ENCODE measurements around the gene SKAP2. TPM values are rescaled to one million over a fixed set of nuclear protein-coding genes. Genes with fewer than 3 reads are reported as not detected.
"Not testable (repeated sequence)": the region's sequence is repeated elsewhere in the genome, so short reads cannot be mapped to it uniquely, and the experiment has no call there.

SKAP2 gene
- polyA plus RNA-seq, 1 donor (not counting 4 experiments of a cell fraction or from before 2014, with no cell fraction given) = 15.0 TPM

DNA sequence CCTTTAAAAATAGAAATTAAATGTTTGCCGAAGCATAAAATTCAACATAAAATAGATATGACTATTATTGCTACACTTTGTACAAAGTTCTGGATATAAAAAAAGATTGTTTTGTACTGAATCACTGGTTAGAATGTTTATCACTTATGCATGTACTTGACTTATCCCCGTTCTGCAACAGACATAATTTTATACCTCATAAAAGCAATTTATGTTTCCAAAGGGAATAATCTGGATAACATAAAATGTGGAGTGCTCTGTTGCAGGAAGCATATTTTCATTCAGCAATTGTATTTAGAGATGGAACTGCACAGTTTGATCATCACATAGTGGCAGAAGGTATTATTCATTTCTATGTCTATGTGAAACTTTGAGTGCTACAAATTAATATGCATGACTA is 21.5 kb downstream of the SKAP2 start:
- Histone ChIP-seq H3K36me3 (ENCODE audit: control insufficient read depth in 2 of 2, extremely low read depth in 1 of 2, insufficient read depth in 2 of 2, low read length in 2 of 2) (no peaks in the 10 kb centered on the region), H3K79me2 (ENCODE audit: control insufficient read depth, insufficient read depth, low read length) (no peaks in the 10 kb centered on the region), H3K4me1 (ENCODE audit: control insufficient read depth, extremely low read depth, insufficient read depth, low read length) (no peaks in the 10 kb centered on the region), H4K20me1 (ENCODE audit: control insufficient read depth, extremely low read depth, insufficient read depth, low read length) (no peaks in the 10 kb centered on the region), H3K9me1 (ENCODE audit: control insufficient read depth, extremely low read depth, insufficient read depth, low read length) (no peaks in the 10 kb centered on the region), H2AFZ (ENCODE audit: control insufficient read depth, low read length) (no peak overlapping the region), H3K27ac (ENCODE audit: control insufficient read depth, insufficient read depth, low read length) (no peak overlapping the region), H3K9me3 (ENCODE audit: control insufficient read depth, low read depth, low read length) (no peaks in the 10 kb centered on the region), H3K27me3 (ENCODE audit: control insufficient read depth, extremely low read depth, insufficient read depth, low read length) (no peaks in the 10 kb centered on the region), H3K9ac (ENCODE audit: control insufficient read depth, extremely low read depth, insufficient read depth, low read length) (no peak overlapping the region), H3K4me3 (ENCODE audit: control insufficient read depth in 2 of 3, extremely low read depth in 1 of 3, insufficient read depth in 2 of 3, low read depth in 1 of 3, low read length in 3 of 3) (no peak overlapping the region), H3K4me2 (ENCODE audit: control insufficient read depth, extremely low read depth, insufficient read depth, low read depth, low read length) (no peak overlapping the region)
- FAIRE-seq = no peak
- TF ChIP-seq EZH2 (IDR thresholded peaks at IDR 0.05; ENCODE audit: low read length) = no peak
- TF ChIP-seq, protein P1, sequence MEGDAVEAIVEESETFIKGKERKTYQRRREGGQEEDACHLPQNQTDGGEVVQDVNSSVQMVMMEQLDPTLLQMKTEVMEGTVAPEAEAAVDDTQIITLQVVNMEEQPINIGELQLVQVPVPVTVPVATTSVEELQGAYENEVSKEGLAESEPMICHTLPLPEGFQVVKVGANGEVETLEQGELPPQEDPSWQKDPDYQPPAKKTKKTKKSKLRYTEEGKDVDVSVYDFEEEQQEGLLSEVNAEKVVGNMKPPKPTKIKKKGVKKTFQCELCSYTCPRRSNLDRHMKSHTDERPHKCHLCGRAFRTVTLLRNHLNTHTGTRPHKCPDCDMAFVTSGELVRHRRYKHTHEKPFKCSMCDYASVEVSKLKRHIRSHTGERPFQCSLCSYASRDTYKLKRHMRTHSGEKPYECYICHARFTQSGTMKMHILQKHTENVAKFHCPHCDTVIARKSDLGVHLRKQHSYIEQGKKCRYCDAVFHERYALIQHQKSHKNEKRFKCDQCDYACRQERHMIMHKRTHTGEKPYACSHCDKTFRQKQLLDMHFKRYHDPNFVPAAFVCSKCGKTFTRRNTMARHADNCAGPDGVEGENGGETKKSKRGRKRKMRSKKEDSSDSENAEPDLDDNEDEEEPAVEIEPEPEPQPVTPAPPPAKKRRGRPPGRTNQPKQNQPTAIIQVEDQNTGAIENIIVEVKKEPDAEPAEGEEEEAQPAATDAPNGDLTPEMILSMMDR (optimal IDR thresholded peaks at IDR 0.05 in 1 of 3, IDR thresholded peaks at IDR 0.05 in 1 of 3, conservative IDR thresholded peaks at IDR 0.05 in 1 of 3; ENCODE audit: extremely low read depth in 1 of 3, insufficient read depth in 2 of 3, low read length in 3 of 3) = no peak
- dilution Hi-C loops (cut with MboI; ENCODE audit: extremely low pct_ligation_motif_present, low sequenced_read_pairs) = no loop called here
- no peak for DNase-seq (ENCODE audit: low read depth, low spot score)

DNA sequence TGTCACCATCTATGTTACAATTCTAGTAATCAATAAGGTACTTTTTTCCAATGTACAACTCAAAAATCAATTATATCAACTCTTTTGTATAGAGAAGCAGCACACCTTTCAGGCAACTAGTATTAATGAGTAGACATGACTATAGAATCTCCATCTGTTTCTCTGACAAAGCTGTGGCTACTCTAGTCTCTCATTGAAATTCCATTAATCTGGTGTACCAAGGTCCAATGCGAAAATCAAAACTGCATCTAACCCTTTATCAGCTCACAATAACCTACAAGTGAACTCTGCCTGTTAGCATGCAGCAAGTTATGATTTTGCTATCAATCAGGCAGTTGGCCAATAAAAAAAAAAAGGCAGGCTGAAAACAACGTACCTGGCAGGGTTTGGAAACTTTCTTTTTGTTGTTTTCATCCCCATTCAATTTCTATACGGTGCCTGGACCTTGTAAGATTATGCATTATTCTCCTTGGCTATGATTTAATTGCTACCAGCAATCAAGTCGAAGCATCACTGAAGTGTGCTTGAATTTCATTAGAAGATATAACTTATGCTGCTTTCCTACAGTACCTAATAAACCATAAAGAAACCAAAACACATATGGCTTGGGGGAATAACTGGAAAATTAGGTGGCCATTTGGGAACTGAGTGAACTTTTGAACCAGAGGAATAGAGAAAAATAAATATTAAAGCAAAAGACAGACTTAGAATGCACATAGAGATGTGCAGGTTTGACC is 23.2 kb downstream of the SKAP2 start:
- H3K4me3 ChIP-seq (ENCODE audit: control insufficient read depth in 2 of 3, extremely low read depth in 1 of 3, insufficient read depth in 2 of 3, low read depth in 1 of 3, low read length in 3 of 3) = no peak overlapping the region
- no peak overlapping the region for H3K4me2 ChIP-seq (ENCODE audit: control insufficient read depth, extremely low read depth, insufficient read depth, low read depth, low read length)
- H3K9me3 ChIP-seq (ENCODE audit: control insufficient read depth, low read depth, low read length) = peaks cover 2% of the 10 kb centered on the region
- DNase-seq (ENCODE audit: low read depth, low spot score) (no peak), FAIRE-seq (no peak)
- H4K20me1 ChIP-seq (ENCODE audit: control insufficient read depth, extremely low read depth, insufficient read depth, low read length) = no peaks in the 10 kb centered on the region
- no peak overlapping the region for H3K27ac ChIP-seq (ENCODE audit: control insufficient read depth, insufficient read depth, low read length)
- no peaks in the 10 kb centered on the region for H3K27me3 ChIP-seq (ENCODE audit: control insufficient read depth, extremely low read depth, insufficient read depth, low read length)
- H3K79me2 ChIP-seq (ENCODE audit: control insufficient read depth, insufficient read depth, low read length) = peaks cover 2% of the 10 kb centered on the region
- no peak for TF ChIP-seq EZH2 (IDR thresholded peaks at IDR 0.05; ENCODE audit: low read length)
- TF ChIP-seq, protein P1 (optimal IDR thresholded peaks at IDR 0.05 in 1 of 3, IDR thresholded peaks at IDR 0.05 in 1 of 3, conservative IDR thresholded peaks at IDR 0.05 in 1 of 3; ENCODE audit: extremely low read depth in 1 of 3, insufficient read depth in 2 of 3, low read length in 3 of 3) = no peak
- H3K4me1 ChIP-seq (ENCODE audit: control insufficient read depth, extremely low read depth, insufficient read depth, low read length) = no peaks in the 10 kb centered on the region
- H3K9ac ChIP-seq (ENCODE audit: control insufficient read depth, extremely low read depth, insufficient read depth, low read length) = no peak overlapping the region
- peaks cover 0 to 6% of the 10 kb centered on the region in 2 experiments for H3K36me3 ChIP-seq (ENCODE audit: control insufficient read depth in 2 of 2, extremely low read depth in 1 of 2, insufficient read depth in 2 of 2, low read length in 2 of 2)
- dilution Hi-C loops (cut with MboI; ENCODE audit: extremely low pct_ligation_motif_present, low sequenced_read_pairs) = no loop called here
- no peak overlapping the region for H2AFZ ChIP-seq (ENCODE audit: control insufficient read depth, low read length)
- H3K9me1 ChIP-seq (ENCODE audit: control insufficient read depth, extremely low read depth, insufficient read depth, low read length) = no peaks in the 10 kb centered on the region

DNA sequence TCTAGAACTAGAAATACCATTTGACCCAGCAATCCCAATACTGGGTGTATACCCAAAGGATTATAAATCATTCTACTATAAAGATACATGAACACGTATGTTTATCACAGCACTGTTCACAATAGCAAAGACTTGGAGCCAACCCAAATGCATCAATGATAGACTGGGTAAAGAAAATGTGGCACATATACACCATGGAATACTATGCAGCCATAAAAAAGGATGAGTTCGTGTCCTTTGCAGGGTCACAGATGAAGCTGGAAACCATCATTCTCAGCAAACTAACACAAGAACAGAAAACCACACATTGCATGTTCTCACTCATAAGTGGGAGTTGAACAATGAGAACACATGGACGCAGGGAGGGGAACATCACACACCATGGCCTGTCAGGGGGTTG is 27.6 kb downstream of the SKAP2 start:
- H3K9me1 ChIP-seq (ENCODE audit: control insufficient read depth, extremely low read depth, insufficient read depth, low read length); FAIRE-seq; H3K4me1 ChIP-seq (ENCODE audit: control insufficient read depth, extremely low read depth, insufficient read depth, low read length); H3K9ac ChIP-seq (ENCODE audit: control insufficient read depth, extremely low read depth, insufficient read depth, low read length); H3K27ac ChIP-seq (ENCODE audit: control insufficient read depth, insufficient read depth, low read length); H3K9me3 ChIP-seq (ENCODE audit: control insufficient read depth, low read depth, low read length); DNase-seq (ENCODE audit: low read depth, low spot score); H3K4me3 ChIP-seq (ENCODE audit: control insufficient read depth in 2 of 3, extremely low read depth in 1 of 3, insufficient read depth in 2 of 3, low read depth in 1 of 3, low read length in 3 of 3); H3K36me3 ChIP-seq (ENCODE audit: control insufficient read depth in 2 of 2, extremely low read depth in 1 of 2, insufficient read depth in 2 of 2, low read length in 2 of 2); H2AFZ ChIP-seq (ENCODE audit: control insufficient read depth, low read length); H3K27me3 ChIP-seq (ENCODE audit: control insufficient read depth, extremely low read depth, insufficient read depth, low read length); dilution Hi-C loops (cut with MboI; ENCODE audit: extremely low pct_ligation_motif_present, low sequenced_read_pairs); H3K4me2 ChIP-seq (ENCODE audit: control insufficient read depth, extremely low read depth, insufficient read depth, low read depth, low read length); H4K20me1 ChIP-seq (ENCODE audit: control insufficient read depth, extremely low read depth, insufficient read depth, low read length); H3K79me2 ChIP-seq (ENCODE audit: control insufficient read depth, insufficient read depth, low read length): not testable (repeated sequence)

Data from keratinocyte (primary cell).